Adrenal gland (tissue), 5 donors: ENCODE data around the gene ACSS3.

Experiments used
- POLR2A ChIP-seq, 2 donors: fragments of 450-650 bp; IDR thresholded peaks; one replicate each; pipeline ENCODE4 v1.6.1; 2017; ENCODE audit warnings: antibody characterized with exemption in 2 of 2, mild to moderate bottlenecking in 2 of 2, moderate library complexity in 1 of 2
- TF ChIP-seq, protein P1 (sequence below), 6 experiments: fragments of 450-650 bp in 4 of 6; fragments of 200-600 bp in 2 of 6; sonication (generic) in 1 of 6; IDR thresholded peaks; 1 replicate in 5 of 6; 2 replicates in 1 of 6; pipeline versions ENCODE4 v1.5.1 to v1.8.0; 2016 to 2021; ENCODE audit warnings: antibody characterized with exemption in 6 of 6, mild to moderate bottlenecking in 2 of 6, moderate library complexity in 1 of 6
- donor health status: DM: no; HTN: no; CAD: no.

GRCh38 chr12:81253360-81253759, 175.5 kb downstream of the ACSS3 start:
- TF ChIP-seq, protein P1, sequence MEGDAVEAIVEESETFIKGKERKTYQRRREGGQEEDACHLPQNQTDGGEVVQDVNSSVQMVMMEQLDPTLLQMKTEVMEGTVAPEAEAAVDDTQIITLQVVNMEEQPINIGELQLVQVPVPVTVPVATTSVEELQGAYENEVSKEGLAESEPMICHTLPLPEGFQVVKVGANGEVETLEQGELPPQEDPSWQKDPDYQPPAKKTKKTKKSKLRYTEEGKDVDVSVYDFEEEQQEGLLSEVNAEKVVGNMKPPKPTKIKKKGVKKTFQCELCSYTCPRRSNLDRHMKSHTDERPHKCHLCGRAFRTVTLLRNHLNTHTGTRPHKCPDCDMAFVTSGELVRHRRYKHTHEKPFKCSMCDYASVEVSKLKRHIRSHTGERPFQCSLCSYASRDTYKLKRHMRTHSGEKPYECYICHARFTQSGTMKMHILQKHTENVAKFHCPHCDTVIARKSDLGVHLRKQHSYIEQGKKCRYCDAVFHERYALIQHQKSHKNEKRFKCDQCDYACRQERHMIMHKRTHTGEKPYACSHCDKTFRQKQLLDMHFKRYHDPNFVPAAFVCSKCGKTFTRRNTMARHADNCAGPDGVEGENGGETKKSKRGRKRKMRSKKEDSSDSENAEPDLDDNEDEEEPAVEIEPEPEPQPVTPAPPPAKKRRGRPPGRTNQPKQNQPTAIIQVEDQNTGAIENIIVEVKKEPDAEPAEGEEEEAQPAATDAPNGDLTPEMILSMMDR (IDR thresholded peaks at IDR 0.05): no peak
- TF ChIP-seq POLR2A (IDR thresholded peaks at IDR 0.05): no peak
